Measurements from ENCODE around the gene PSMG2. TPM values are rescaled to one million over a fixed set of nuclear protein-coding genes. Genes with fewer than 3 reads are reported as not detected.

The PSMG2 gene
- total and polyA plus RNA-seq, 10 of the 15 experiments (the other 5 are each of a cell fraction or from before 2014, with no cell fraction given) = 88.5 to 268 (median 116) TPM

- BruUV-seq (replicated peaks) = no TSS peak
- DNase-seq (ENCODE audit: low read depth, low spot score) (no peak), ATAC-seq (no peak), FAIRE-seq (no peak)
- intact Hi-C loops (cut with micrococcal nuclease; ENCODE audit: unreplicated experiment) (no loop called here), in situ Hi-C loops (cut with MboI) (no loop called here)
- TF ChIP-seq NBN (IDR thresholded peaks at IDR 0.05) = no peak
- no peak for TF ChIP-seq PBX3 (IDR thresholded peaks at IDR 0.05; ENCODE audit: insufficient replicate concordance, low read depth, low read length)
- no peak for TF ChIP-seq ATF7 (IDR thresholded peaks at IDR 0.05; ENCODE audit: low read depth)
- no peak for TF ChIP-seq SPI1 (IDR thresholded peaks at IDR 0.05; ENCODE audit: borderline replicate concordance, insufficient read depth, low read depth, low read length)
- TF ChIP-seq POU2F2 (IDR thresholded peaks at IDR 0.05; ENCODE audit: borderline replicate concordance, low read depth, low read length) = no peak
- TF ChIP-seq NR2C2 (IDR thresholded peaks at IDR 0.05; ENCODE audit: borderline replicate concordance, control insufficient read depth, insufficient read length, low read depth) = no peak
- no peak for TF ChIP-seq POLR2AphosphoS2 (IDR thresholded peaks at IDR 0.05; ENCODE audit: low read depth, low read length)
- TF ChIP-seq RAD21 (IDR thresholded peaks at IDR 0.05; ENCODE audit: insufficient read depth, low read depth, low read length) = no peak
- TF ChIP-seq EGR1 (IDR thresholded peaks at IDR 0.05; ENCODE audit: borderline replicate concordance in 1 of 2, low read depth in 2 of 2, low read length in 2 of 2) = no peak
- TF ChIP-seq ZNF622 (IDR thresholded peaks at IDR 0.05) = no peak
- ChIA-PET RAD21 (ENCODE audit: unreplicated experiment) (no interaction called here), CTCF (no interaction called here), SMC1A (ENCODE audit: uncharacterized antibody, unreplicated experiment) (no interaction called here), POLR2A (no interaction called here)
- no peaks in the 10 kb centered on the region for H3K9me3 ChIP-seq (replicated peaks; ENCODE audit: control insufficient read depth, insufficient read depth, low read length)
- WGBS (ENCODE audit: insufficient coverage, insufficient replicate concordance, low lambda C conversion rate, missing lambda C conversion rate) = 97% methylated on average over 4 of the region's 4 CpGs
- H3K4me1 ChIP-seq (ENCODE audit: control insufficient read depth, insufficient read depth, low read length) = no peaks in the 10 kb centered on the region
- no peak overlapping the region for H3K27ac ChIP-seq (ENCODE audit: control insufficient read depth, insufficient read depth)
- H3K36me3 ChIP-seq (ENCODE audit: control insufficient read depth in 2 of 2, insufficient read depth in 2 of 2, low read length in 1 of 2) = peaks cover 0 to 2% of the 10 kb centered on the region in 2 experiments; a peak in 1 of 4 replicates
- no peaks in the 10 kb centered on the region for H4K20me1 ChIP-seq (ENCODE audit: control insufficient read depth, insufficient read depth)
- H3K4me3 ChIP-seq = no peak overlapping the region
- no peak overlapping the region for H2AFZ ChIP-seq (ENCODE audit: control insufficient read depth, low read depth, low read length)
- H3K9ac ChIP-seq (ENCODE audit: control insufficient read depth, insufficient read depth, low read length) = no peak overlapping the region
- no peak overlapping the region for H3K4me2 ChIP-seq (ENCODE audit: control insufficient read depth, insufficient read depth)
- H3K27me3 ChIP-seq (replicated peaks in 1 of 2; ENCODE audit: control insufficient read depth in 2 of 2, insufficient read depth in 2 of 2, low read length in 1 of 2) = no peaks in the 10 kb centered on the region
- no peaks in the 10 kb centered on the region for H3K79me2 ChIP-seq (ENCODE audit: control insufficient read depth, insufficient read depth, low read length)
Observed at GRCh38 chr18:12689256-12689850, 13.5 kb upstream of the PSMG2 start.
